K562 (cell line): ENCODE measurements around the gene SORCS2. TPM values are rescaled to one million over a fixed set of nuclear protein-coding genes. Genes with fewer than 3 reads are reported as not detected.

ENCODE experiments used
- ATAC-seq: fragments of 200-7000 bp; cut with Tn5 transposase; 3 replicates; pipeline ENCODE4 v1.9.1; 2020; ENCODE audit warnings: moderate library complexity
- BruUV-seq: library from RNA; stranded (reverse); fragments of 400-500 nt; replicated peaks from 2 replicates; lab custom pipeline; 2021; lab: Mats Ljungman, UMichigan
- CTCF ChIA-PET: fragments of 300-600 bp; formaldehyde crosslinking; extraction: SDS; loops from one replicate; lab custom pipeline; 2021; ENCODE audit warnings: low intra/inter-chr PET ratio; lab: Yijun Ruan, JAX
- POLR2A ChIA-PET: fragments of 300-600, 350-650 bp; sonication (Branson Sonifier 250); formaldehyde crosslinking; extraction: SDS; loops from one replicate; lab custom pipeline; 2021; ENCODE audit warnings: antibody characterized with exemption, inconsistent platforms; lab: Yijun Ruan, JAX
- DNase-seq, 4 experiments: peaks; one replicate each; pipeline versions ENCODE4 v3.0.0 to v3.0.0-alpha.2; 2011 to 2018; ENCODE audit warnings: low spot score in 3 of 4, mixed read lengths in 3 of 4; ENCODE audit errors: extremely low read depth in 1 of 4
- FAIRE-seq: peaks from 2 replicates; lab custom pipeline; 2011; peaks lifted over from hg19 to GRCh38; lab: Jason Lieb, UNC
- H2AFZ ChIP-seq: 2 replicates; pipeline ENCODE4 v1.6.0; 2011; ENCODE audit warnings: low read depth, low read length, control low read depth, inconsistent platforms
- H3K27ac ChIP-seq: fragments of 200-600 bp; 3 replicates; pipeline ENCODE4 v1.8.0; 2011; ENCODE audit warnings: low read depth, mild to moderate bottlenecking, control low read depth, inconsistent platforms, low read length, moderate library complexity, mixed read lengths; ENCODE audit errors: extremely low read depth
- H3K27me3 ChIP-seq, 2 experiments: fragments of 300-600 bp in 1 of 2; 2 replicates in 1 of 2; 3 replicates in 1 of 2; pipeline versions ENCODE4 v1.6.0 to v1.8.0; 2011; ENCODE audit warnings: inconsistent platforms in 2 of 2, low read length in 2 of 2, mild to moderate bottlenecking in 1 of 2, mixed read lengths in 1 of 2, moderate library complexity in 1 of 2; ENCODE audit not compliant: control insufficient read depth in 2 of 2, insufficient read depth in 2 of 2
- H3K36me3 ChIP-seq: fragments of 300-600 bp; 3 replicates; pipeline ENCODE4 v1.8.0; 2011; ENCODE audit warnings: mild to moderate bottlenecking, low read length, inconsistent platforms; ENCODE audit not compliant: control insufficient read depth, insufficient read depth
- H3K4me1 ChIP-seq, 2 experiments: fragments of 200-600 bp in 1 of 2; replicated peaks in 1 of 2; 2 replicates in 1 of 2; 3 replicates in 1 of 2; pipeline versions ENCODE4 v1.5.1 to v1.8.0; 2011; ENCODE audit warnings: inconsistent platforms in 2 of 2, low read length in 2 of 2, mild to moderate bottlenecking in 1 of 2, mixed read lengths in 1 of 2, moderate library complexity in 1 of 2; ENCODE audit not compliant: control insufficient read depth in 2 of 2, insufficient read depth in 2 of 2
- H3K4me2 ChIP-seq: 2 replicates; pipeline ENCODE4 v1.6.1; 2011; ENCODE audit warnings: low read length, control low read depth, inconsistent platforms, mixed read lengths; ENCODE audit not compliant: insufficient read depth
- H3K4me3 ChIP-seq: fragments of 200-600 bp; sonication (generic), shearing (Covaris generic); 2 replicates; pipeline ENCODE4 v1.5.1; 2016; ENCODE audit warnings: control low read depth, inconsistent platforms
- H3K79me2 ChIP-seq: fragments of 200-600 bp; 3 replicates; pipeline ENCODE4 v1.8.0; 2011; ENCODE audit warnings: low read length, inconsistent platforms; ENCODE audit not compliant: control insufficient read depth, insufficient read depth
- H3K9ac ChIP-seq, 2 experiments: 2 replicates each; pipeline versions ENCODE4 v1.6.0 to v1.6.1; 2011; ENCODE audit warnings: low read depth in 2 of 2, low read length in 2 of 2, control low read depth in 1 of 2, inconsistent platforms in 1 of 2, mild to moderate bottlenecking in 1 of 2, mixed read lengths in 1 of 2; ENCODE audit not compliant: insufficient read depth in 1 of 2
- H3K9me1 ChIP-seq: one replicate; pipeline ENCODE4 v1.6.0; 2011; ENCODE audit warnings: inconsistent platforms, mild to moderate bottlenecking, low read length, moderate library complexity; ENCODE audit not compliant: control insufficient read depth, insufficient read depth
- H3K9me3 ChIP-seq: replicated peaks from 2 replicates; pipeline ENCODE4 v1.5.1; 2011; ENCODE audit warnings: low read depth, low read length, inconsistent platforms; ENCODE audit not compliant: control insufficient read depth, insufficient read depth
- H4K20me1 ChIP-seq: replicated peaks from 2 replicates; pipeline ENCODE4 v1.6.1; 2011; ENCODE audit warnings: low read length, inconsistent platforms, mixed read lengths; ENCODE audit not compliant: control insufficient read depth, insufficient read depth
- PHF21A ChIP-seq: fragments of 450-650 bp; IDR thresholded peaks from 2 replicates; pipeline ENCODE4 v1.6.1; 2017; ENCODE audit warnings: low read depth, borderline replicate concordance
- RBM39 ChIP-seq: fragments of 200-400 bp; formaldehyde crosslinking; optimal IDR thresholded peaks from 2 replicates; pipeline ENCODE3; 2018; ENCODE audit warnings: low read depth, low read length
- SOX6 ChIP-seq: fragments of 450-650 bp; IDR thresholded peaks from 2 replicates; pipeline ENCODE4 v1.6.1; 2014; ENCODE audit warnings: mild to moderate bottlenecking
- ZNF282 ChIP-seq: sonication (generic); formaldehyde crosslinking; IDR thresholded peaks from 2 replicates; pipeline ENCODE4 v1.8.1; 2023; ENCODE audit warnings: missing genetic modification reagents
- ZNF551 ChIP-seq: fragments of 250-450 bp; sonication (Bioruptor Pico); IDR thresholded peaks from 2 replicates; pipeline ENCODE4 v1.5.0; 2021; ENCODE audit warnings: mild to moderate bottlenecking, moderate library complexity
- ZNF764 ChIP-seq: fragments of 250-450 bp; sonication (Bioruptor Pico); IDR thresholded peaks from 2 replicates; pipeline ENCODE4 v1.4.0; 2020; ENCODE audit warnings: low read depth, mild to moderate bottlenecking, moderate library complexity
- WGBS: fragments of 100-300 bp; shearing (Covaris generic); methylation state at CpG from one replicate; pipeline ENCODE4 v1.1.6; 2016; ENCODE audit warnings: low coverage, mixed read lengths; ENCODE audit not compliant: insufficient coverage; ENCODE audit errors: missing lambda C conversion rate; 5-methylcytosine and 5-hydroxymethylcytosine counted together
- in situ Hi-C: fragments of 300-500 bp; cut with MboI; formaldehyde crosslinking; loops from 4 replicates; pipeline ENCODE4 v1.15.0; 2018; ENCODE audit warnings: inconsistent platforms, mixed read lengths
- intact Hi-C: fragments of 100-400 bp; cut with micrococcal nuclease; formaldehyde crosslinking; loops from 2 replicates; pipeline ENCODE4 v1.14.2; 2022
- polyA plus RNA-seq, 8 experiments: library from polyadenylated mRNA; depleted of rRNA in 4 of 8; stranded (reverse) in 5 of 8; unstranded in 3 of 8; fragments of >200 nt; fragmentation: Nextera tagmentation in 2 of 8; fragmentation: Illumina TruSeq in 1 of 8; extraction: Ambion mirVana in 2 of 8; extraction: Trizol in 1 of 8; gene quantifications; 2 replicates each; pipeline versions ENCODE4 v1.2.1 to v1.2.3, GENCODE V29; 2011 to 2014; ENCODE audit warnings: inconsistent platforms in 1 of 8, missing spikeins in 1 of 8
- total RNA-seq, 7 experiments: library from RNA; depleted of rRNA in 6 of 7; stranded (reverse); fragments of >200 nt in 6 of 7; fragmentation: Illumina TruSeq in 2 of 7; extraction: Trizol in 2 of 7; gene quantifications; 2 replicates each; pipeline versions ENCODE4 v1.2.1 to v1.2.3, GENCODE V29; 2011 to 2021; ENCODE audit warnings: low replicate concordance in 1 of 7
- TF ChIP-seq, protein P1 (sequence below): fragments of 250-450 bp; sonication (Bioruptor Pico); IDR thresholded peaks from 2 replicates; pipeline ENCODE4 v1.5.1; 2021; ENCODE audit warnings: mild to moderate bottlenecking

The SORCS2 gene
- total and polyA plus RNA-seq, 9 of the 15 experiments (the other 6 are each of a cell fraction or from before 2014, with no cell fraction given), result not detected

DNA sequence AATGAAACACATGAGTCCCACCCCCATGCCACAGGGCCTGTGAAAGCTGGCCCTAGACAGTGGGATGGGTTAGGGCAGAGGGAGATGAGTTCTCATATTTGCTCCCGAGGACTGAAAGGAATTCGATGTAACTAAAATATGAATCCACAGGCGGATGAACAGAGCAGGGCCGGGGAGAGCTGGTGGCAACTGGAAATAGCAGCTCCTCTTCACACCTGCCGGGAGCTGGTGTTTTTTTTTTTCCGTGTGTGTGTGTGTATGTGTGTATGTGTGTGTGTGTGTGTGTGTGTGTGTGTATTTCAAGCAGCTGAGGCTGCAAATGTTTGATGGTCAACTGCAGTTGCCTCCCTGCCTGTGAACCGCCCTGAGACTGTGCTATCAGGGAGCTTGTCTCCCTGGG lies 357.5 kb downstream of the SORCS2 start (continued):
- TF ChIP-seq RBM39, result no peak

DNA sequence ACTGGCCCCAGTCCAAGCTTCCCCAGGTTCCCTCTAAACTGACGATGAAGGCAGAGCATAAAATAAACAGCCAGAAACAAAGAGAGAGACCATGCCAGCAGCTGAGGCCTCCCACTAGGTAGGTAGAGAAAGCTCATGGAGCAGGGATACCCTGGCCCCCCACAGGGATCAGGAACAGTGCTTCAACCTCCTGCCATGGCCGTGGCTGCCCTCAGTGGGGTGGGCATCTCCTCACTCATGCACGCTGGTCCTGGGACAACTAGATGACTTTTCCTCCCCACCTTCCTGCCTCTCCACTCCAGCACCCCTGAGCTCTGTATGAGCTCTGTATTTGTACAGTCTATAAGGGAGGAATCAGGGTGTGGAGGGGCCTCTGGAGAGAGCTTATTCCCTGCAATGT lies 360.1 kb downstream of the SORCS2 start:
- no peak for DNase-seq
- whole genome bisulfite sequencing, result 0% methylated on average over 3 of the region's 3 CpGs
- no peaks in the 10 kb centered on the region; a peak in 1 of 5 replicates for H3K27me3 ChIP-seq
- no TSS peak for BruUV-seq
- POLR2A ChIA-PET, result no interaction called here
- no peaks in the 10 kb centered on the region for H3K9me3 ChIP-seq
- H3K9me1 ChIP-seq, result no peaks in the 10 kb centered on the region
- no peak overlapping the region for H2AFZ ChIP-seq
- H3K36me3 ChIP-seq, result no peaks in the 10 kb centered on the region
- TF ChIP-seq ZNF764 (CRISPR knock-in tag), result no peak
- TF ChIP-seq, protein P1, sequence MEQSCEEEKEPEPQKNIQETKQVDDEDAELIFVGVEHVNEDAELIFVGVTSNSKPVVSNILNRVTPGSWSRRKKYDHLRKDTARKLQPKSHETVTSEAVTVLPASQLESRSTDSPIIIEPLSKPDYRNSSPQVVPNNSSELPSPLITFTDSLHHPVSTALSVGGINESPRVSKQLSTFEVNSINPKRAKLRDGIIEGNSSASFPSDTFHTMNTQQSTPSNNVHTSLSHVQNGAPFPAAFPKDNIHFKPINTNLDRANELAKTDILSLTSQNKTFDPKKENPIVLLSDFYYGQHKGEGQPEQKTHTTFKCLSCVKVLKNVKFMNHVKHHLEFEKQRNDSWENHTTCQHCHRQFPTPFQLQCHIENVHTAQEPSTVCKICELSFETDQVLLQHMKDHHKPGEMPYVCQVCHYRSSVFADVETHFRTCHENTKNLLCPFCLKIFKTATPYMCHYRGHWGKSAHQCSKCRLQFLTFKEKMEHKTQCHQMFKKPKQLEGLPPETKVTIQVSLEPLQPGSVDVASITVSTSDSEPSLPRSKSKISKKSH (CRISPR knock-in tag), result no peak
- TF ChIP-seq ZNF282 (CRISPR knock-in tag), result no peak
- no peak for TF ChIP-seq SOX6
- no peak for TF ChIP-seq PHF21A
- no peak for TF ChIP-seq ZNF551 (CRISPR knock-in tag)
- H3K4me1 ChIP-seq, result no peaks in the 10 kb centered on the region
- no peak for FAIRE-seq
- intact Hi-C loops (no loop called here), in situ Hi-C loops (no loop called here)
- H3K4me2 ChIP-seq, result no peak overlapping the region
- H3K9ac ChIP-seq, result no peak overlapping the region
- H3K4me3 ChIP-seq, result no peak overlapping the region
- H3K27ac ChIP-seq, result no peak overlapping the region
- no peaks in the 10 kb centered on the region for H4K20me1 ChIP-seq
- CTCF ChIA-PET, result no interaction called here
- no peaks in the 10 kb centered on the region for H3K79me2 ChIP-seq
- no peak for ATAC-seq
